BJ (cell line): ENCODE data around the gene FBXO17. TPM values are rescaled to one million over a fixed set of nuclear protein-coding genes. Genes with fewer than 3 reads are reported as not detected.
"Not testable (repeated sequence)": the region's sequence is repeated elsewhere in the genome, so short reads cannot be mapped to it uniquely, and the experiment has no call there.

ENCODE experiments used
- CTCF ChIA-PET: fragments of 350-600 bp; formaldehyde crosslinking; extraction: SDS; loops from one replicate; lab custom pipeline; 2021; ENCODE audit warnings: antibody characterized with exemption, inconsistent platforms; lab: Yijun Ruan, JAX
- POLR2A ChIA-PET: fragments of 300-600 bp; sonication (Branson Sonifier 250); formaldehyde crosslinking; extraction: SDS; loops from one replicate; lab custom pipeline; 2021; ENCODE audit warnings: antibody characterized with exemption; lab: Charles Lee
- DNase-seq: peaks from one replicate; pipeline ENCODE4 v3.0.0-alpha.2; 2011; ENCODE audit warnings: low read depth
- H3K27me3 ChIP-seq: 2 replicates; pipeline ENCODE4 v1.6.0; 2011; ENCODE audit warnings: low read length; ENCODE audit not compliant: control insufficient read depth, insufficient read depth
- H3K36me3 ChIP-seq: 2 replicates; pipeline ENCODE4 v1.5.1; 2011; ENCODE audit warnings: low read length; ENCODE audit not compliant: control insufficient read depth, insufficient read depth
- H3K4me3 ChIP-seq: 2 replicates; pipeline ENCODE4 v1.5.1; 2011; ENCODE audit warnings: low read depth, mild to moderate bottlenecking, control low read depth, low read length
- polyA plus RNA-seq: library from polyadenylated mRNA; depleted of rRNA; stranded (reverse); fragments of >200 nt; gene quantifications from 2 replicates; pipeline ENCODE4 v1.2.3, GENCODE V29; 2011
- TF ChIP-seq, protein P1 (sequence below): IDR thresholded peaks from 2 replicates; pipeline ENCODE4 v1.5.1; 2011; ENCODE audit warnings: low read depth, mild to moderate bottlenecking, control low read depth, inconsistent platforms, low read length, moderate library complexity; ENCODE audit not compliant: insufficient read depth

The FBXO17 gene
- polyA plus RNA-seq, 1 experiment, result 19.5 TPM

GRCh38 chr19:39003796-39004195 lies 28.3 kb upstream of the FBXO17 start:
- DNase-seq, result no peak
- Histone ChIP-seq H3K36me3 (no peaks in the 10 kb centered on the region), H3K4me3 (no peak overlapping the region), H3K27me3 (no peaks in the 10 kb centered on the region)
- ChIA-PET CTCF (no interaction called here), POLR2A (no interaction called here)
- TF ChIP-seq, protein P1, sequence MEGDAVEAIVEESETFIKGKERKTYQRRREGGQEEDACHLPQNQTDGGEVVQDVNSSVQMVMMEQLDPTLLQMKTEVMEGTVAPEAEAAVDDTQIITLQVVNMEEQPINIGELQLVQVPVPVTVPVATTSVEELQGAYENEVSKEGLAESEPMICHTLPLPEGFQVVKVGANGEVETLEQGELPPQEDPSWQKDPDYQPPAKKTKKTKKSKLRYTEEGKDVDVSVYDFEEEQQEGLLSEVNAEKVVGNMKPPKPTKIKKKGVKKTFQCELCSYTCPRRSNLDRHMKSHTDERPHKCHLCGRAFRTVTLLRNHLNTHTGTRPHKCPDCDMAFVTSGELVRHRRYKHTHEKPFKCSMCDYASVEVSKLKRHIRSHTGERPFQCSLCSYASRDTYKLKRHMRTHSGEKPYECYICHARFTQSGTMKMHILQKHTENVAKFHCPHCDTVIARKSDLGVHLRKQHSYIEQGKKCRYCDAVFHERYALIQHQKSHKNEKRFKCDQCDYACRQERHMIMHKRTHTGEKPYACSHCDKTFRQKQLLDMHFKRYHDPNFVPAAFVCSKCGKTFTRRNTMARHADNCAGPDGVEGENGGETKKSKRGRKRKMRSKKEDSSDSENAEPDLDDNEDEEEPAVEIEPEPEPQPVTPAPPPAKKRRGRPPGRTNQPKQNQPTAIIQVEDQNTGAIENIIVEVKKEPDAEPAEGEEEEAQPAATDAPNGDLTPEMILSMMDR, result no peak

DNA sequence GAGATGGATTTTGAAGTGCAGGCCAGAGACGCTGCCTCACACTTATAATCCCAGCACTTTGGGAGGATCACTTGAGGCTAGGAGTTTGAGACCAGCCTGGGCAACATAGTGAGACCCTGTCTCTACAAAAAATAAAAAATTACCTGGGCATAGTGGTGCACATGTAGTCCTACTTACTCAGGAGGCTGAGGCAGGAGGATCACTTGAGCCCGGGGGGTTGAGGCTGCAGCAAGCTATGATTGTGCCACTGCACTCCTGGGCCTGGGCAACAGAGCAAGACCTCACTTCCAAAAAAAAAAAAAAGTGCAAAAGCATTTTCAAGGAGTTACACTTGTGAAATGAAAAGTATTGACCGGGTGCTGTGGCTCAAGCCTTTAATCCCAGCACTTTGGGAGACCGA lies 27.6 kb upstream of the FBXO17 start:
- no peaks in the 10 kb centered on the region for H3K27me3 ChIP-seq
- ChIA-PET CTCF (no interaction called here), POLR2A (no interaction called here)
- no peak for DNase-seq
- H3K4me3 ChIP-seq, result no peak overlapping the region
- TF ChIP-seq, protein P1, result no peak
- no peaks in the 10 kb centered on the region for H3K36me3 ChIP-seq

DNA sequence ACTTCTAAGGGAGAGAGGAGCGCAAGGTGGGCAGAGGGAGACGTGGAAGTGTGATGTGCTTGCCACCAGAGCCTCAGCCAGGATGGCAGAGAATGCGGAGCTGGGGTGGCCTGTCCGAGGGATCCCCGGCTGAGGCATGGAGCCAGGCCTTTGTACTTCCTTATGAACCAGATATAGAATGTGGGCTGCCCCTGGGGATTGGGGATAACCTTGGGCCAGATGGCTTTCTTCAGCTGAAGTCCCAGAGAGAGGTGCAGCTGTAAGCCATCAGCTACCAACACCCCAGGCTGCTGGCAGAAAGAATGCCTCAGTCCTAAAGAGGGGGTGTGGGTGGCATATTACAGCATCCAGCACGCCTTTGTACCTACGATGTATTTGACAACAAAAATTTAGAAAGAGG lies 25.5 kb upstream of the FBXO17 start:
- no peak for DNase-seq
- Histone ChIP-seq H3K27me3 (no peaks in the 10 kb centered on the region), H3K4me3 (no peak overlapping the region), H3K36me3 (no peaks in the 10 kb centered on the region)
- TF ChIP-seq, protein P1, result no peak
- ChIA-PET POLR2A (no interaction called here), CTCF (interaction anchor here (0.5 kb wide), 1 partner anchor 936 kb away, joined by 3 read pairs; no protein-coding TSS in a partner anchor)

- H3K4me3 ChIP-seq, DNase-seq, H3K36me3 ChIP-seq, POLR2A ChIA-PET, H3K27me3 ChIP-seq: not testable (repeated sequence)
- CTCF ChIA-PET, result interaction anchor here (0.6 to 1.6 kb wide), 2 partner anchors 14 to 54 kb away, joined by 3 to 4 read pairs; no protein-coding TSS in a partner anchor
These were observed 22.0 kb upstream of the FBXO17 start for GRCh38 chr19:38997576-38997975.

GRCh38 chr19:38993271-38993670 lies 17.7 kb upstream of the FBXO17 start:
- Histone ChIP-seq H3K36me3 (no peaks in the 10 kb centered on the region), H3K4me3 (no peak overlapping the region), H3K27me3 (no peaks in the 10 kb centered on the region)
- TF ChIP-seq, protein P1, result no peak
- POLR2A ChIA-PET, result no interaction called here
- DNase-seq, result no peak
- CTCF ChIA-PET, result interaction anchor here (0.8 to 1.4 kb wide), 3 partner anchors 14 to 17 kb away, joined by 3 to 5 read pairs (median 4); partner anchors contain the start of gene FBXO17
